ENCODE measurements around the gene FAM32A. TPM values are rescaled to one million over a fixed set of nuclear protein-coding genes. Genes with fewer than 3 reads are reported as not detected.

Gene FAM32A
- total RNA-seq, 1 donor from 2014 or later, result 72.1 TPM

Other genes starting within 250 kb of the FAM32A start
- not detected in 2 replicates for gene OR10H4, start 236.4 kb upstream of the FAM32A start, total RNA-seq
- gene TPM4, start 108.9 kb upstream of the FAM32A start, total RNA-seq, result 515 and 526 TPM in 2 replicates
- 199 and 201 TPM in 2 replicates for gene RAB8A, start 73.5 kb upstream of the FAM32A start, total RNA-seq
- gene HSH2D, start 41.7 kb upstream of the FAM32A start, total RNA-seq, result 48.0 and 50.0 TPM in 2 replicates
- not detected in 2 replicates for gene CIB3, start 11.9 kb upstream of the FAM32A start, total RNA-seq
- 151 and 152 TPM in 2 replicates for gene AP1M1, start 12.5 kb downstream of the FAM32A start, total RNA-seq
- 216 and 219 TPM in 2 replicates for gene KLF2, start 139.4 kb downstream of the FAM32A start, total RNA-seq